GM11168 (cell line): ENCODE results near the gene PBRM1.
"Not testable (repeated sequence)": the region's sequence is repeated elsewhere in the genome, so short reads cannot be mapped to it uniquely, and the experiment has no call there.

Source experiments
- in situ Hi-C: fragments of 300-500 bp; cut with MboI; formaldehyde crosslinking; loops from one replicate; pipeline ENCODE4 v1.12.0; 2022; ENCODE audit warnings: low sequenced_read_pairs; ENCODE audit not compliant: unreplicated experiment

The PBRM1 gene

GRCh38 chr3:52527732-52528585, 157.8 kb downstream of the PBRM1 start:
- in situ Hi-C loops, result no loop called here

GRCh38 chr3:52527039-52527731, 158.5 kb downstream of the PBRM1 start:
- in situ Hi-C loops, result no loop called here

GRCh38 chr3:52526671-52527038, 159.1 kb downstream of the PBRM1 start:
- in situ Hi-C loops, result not testable (repeated sequence)

- in situ Hi-C loops, result no loop called here
Measured at GRCh38 chr3:52525680-52526561, 159.8 kb downstream of the PBRM1 start.

GRCh38 chr3:52524752-52525679, 160.7 kb downstream of the PBRM1 start:
- in situ Hi-C loops, result no loop called here

GRCh38 chr3:52524258-52524751, 161.4 kb downstream of the PBRM1 start:
- in situ Hi-C loops, result no loop called here

GRCh38 chr3:52523386-52524257, 162.1 kb downstream of the PBRM1 start:
- in situ Hi-C loops, result no loop called here

GRCh38 chr3:52522651-52523251, 163.0 kb downstream of the PBRM1 start:
- in situ Hi-C loops, result no loop called here

- in situ Hi-C loops, result no loop called here
Measured at GRCh38 chr3:52521881-52522650, 163.6 kb downstream of the PBRM1 start.

- in situ Hi-C loops, result no loop called here
Measured at GRCh38 chr3:52521488-52521824, 164.3 kb downstream of the PBRM1 start.

GRCh38 chr3:52520716-52521487, 164.8 kb downstream of the PBRM1 start:
- in situ Hi-C loops, result no loop called here

GRCh38 chr3:52520141-52520667, 165.5 kb downstream of the PBRM1 start:
- in situ Hi-C loops, result no loop called here

GRCh38 chr3:52519445-52520140, 166.1 kb downstream of the PBRM1 start:
- in situ Hi-C loops, result no loop called here

GRCh38 chr3:52518723-52519444, 166.8 kb downstream of the PBRM1 start:
- in situ Hi-C loops, result no loop called here
